ENCODE measurements around the gene KRT31. TPM values are rescaled to one million over a fixed set of nuclear protein-coding genes. Genes with fewer than 3 reads are reported as not detected.
"Not testable (repeated sequence)": the region's sequence is repeated elsewhere in the genome, so short reads cannot be mapped to it uniquely, and the experiment has no call there.

Gene KRT31
- total RNA-seq, 1 experiment from 2014 or later: not detected

DNA sequence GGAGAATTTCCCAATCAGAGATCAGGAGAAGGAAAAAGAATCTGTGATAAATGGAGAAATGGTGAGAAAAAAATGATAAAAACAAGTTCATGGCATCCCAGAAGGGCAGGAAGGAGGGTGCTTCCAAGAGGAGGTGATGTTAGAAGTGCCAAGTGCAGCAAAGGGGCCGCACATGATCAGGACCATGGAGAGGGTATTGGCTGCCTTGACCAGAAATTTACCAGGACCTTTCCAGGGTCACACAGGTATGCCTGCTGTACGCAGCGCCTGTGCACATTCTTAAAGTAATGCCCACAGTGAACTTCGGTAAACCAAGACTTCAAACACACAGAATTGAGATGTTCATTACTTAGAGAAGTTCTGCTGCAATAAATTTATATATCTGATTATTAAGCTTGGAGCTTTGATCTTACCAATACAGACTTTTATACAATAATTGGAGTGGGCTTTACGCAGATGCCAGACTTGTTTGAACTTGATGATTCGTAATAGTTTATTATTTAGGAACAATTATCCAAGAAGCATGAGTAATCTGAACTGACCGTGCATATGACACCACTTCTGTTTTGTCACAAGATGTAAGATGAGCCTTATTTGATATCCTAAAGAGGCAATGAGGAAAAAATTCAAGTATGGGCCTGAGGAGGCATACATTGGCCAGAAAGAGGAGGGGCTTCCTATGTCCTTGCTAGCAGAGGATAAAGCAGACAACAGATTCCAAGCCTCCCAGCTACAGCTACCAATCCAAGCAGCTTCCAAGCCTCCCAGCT is 44.6 kb downstream of the KRT31 start:
- in situ Hi-C loops (cut with HindIII; ENCODE audit: low sequenced_read_pairs): no loop called here
- DNase-seq (ENCODE audit: low spot score): no peak

DNA sequence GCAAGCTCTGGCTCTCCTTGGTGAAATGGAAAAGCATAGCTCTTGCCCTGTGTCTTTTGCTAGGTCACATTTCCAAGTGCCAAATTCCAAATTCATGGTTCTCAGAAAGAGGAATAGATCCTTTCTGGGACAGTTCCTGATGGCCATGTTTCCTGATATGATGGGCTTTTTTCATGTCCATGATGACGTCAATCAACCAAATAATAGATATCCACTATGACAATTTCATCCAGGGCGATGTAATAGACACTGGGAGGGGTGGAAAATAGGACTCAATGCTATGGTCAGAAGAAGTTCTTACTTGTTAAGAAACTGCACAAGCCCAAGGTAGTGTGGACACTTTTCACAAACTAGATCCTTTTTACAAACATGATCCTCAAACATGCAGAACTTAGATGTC is 46.2 kb downstream of the KRT31 start:
- in situ Hi-C loops (cut with HindIII; ENCODE audit: low sequenced_read_pairs): no loop called here
- DNase-seq (ENCODE audit: low spot score): no peak

DNA sequence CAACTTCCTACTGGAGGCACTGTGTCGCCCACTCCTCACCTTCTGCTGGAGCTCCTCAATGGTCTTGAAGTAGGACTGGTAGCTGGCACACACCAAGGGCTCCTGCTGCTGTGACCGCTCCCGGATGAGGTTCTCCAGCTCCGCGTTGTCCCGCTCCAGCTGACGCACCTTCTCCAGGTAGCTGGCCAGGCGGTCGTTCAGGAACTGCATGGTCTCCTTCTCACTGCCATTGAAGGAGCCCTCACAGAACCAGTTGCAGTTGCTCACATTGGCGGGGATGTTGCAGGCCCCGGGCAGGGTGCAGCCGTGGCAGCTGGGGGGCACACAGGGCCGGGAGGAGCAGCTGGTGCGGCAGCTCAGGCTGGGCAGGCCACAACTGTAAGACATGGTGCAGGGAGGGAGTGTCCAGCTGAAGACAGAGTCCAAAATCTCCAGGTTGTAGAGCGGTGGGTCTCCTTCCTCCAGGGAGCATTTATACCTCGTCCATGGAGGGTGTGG is 47.0 kb downstream of the KRT31 start, which contains the start of gene KRT33A:
KRT33A (minus strand) TSS at position 448 of the 498 bp plus-strand sequence; CDS start at position 387, 61 bp downstream.
- in situ Hi-C loops (cut with HindIII; ENCODE audit: low sequenced_read_pairs): not testable (repeated sequence)

DNA sequence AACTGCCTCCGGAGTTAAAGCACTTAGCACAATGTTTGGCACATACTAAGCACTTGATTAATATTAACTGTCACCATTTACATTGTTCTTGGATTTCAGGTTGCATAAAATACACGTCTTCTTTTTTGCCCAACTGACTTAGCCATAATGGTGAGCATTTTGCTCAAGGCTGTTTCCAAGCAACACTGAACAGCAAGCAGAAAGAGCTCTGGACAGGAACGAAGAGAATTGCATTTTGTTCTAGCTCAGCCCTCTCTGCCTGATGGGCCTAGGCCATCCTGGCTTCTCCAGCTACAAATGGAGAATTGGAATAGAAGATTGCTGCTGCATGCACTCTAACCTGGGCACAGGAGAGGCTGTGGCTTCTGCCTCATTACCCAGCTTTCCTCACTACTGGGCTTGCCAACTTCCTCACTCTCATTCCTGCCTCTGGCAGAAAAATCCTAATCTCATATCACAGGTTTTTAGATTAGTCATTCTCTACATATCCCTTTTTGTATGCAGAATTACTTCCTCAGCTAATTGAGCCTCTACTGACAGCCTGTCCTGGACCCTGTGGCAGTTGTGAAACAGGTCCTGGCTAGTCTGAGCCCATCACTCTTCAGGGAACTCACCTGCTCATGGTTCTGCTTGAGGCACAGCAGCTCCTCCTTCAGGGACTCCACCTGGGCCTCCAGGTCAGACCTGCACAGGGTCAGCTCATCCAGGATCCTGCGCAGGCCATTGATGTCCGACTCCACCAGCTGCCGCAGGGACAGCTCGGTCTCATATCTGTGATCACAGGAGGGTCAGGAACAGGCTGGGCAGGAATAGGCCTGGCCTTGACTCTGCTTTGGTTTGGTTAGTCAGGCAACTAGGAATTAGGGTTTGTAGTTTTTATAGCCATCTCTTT is 49.3 kb downstream of the KRT31 start:
- DNase-seq (ENCODE audit: low spot score): no peak
- in situ Hi-C loops (cut with HindIII; ENCODE audit: low sequenced_read_pairs): no loop called here

More for the DNA sequence above, 47.0 kb downstream of the KRT31 start, which contains the start of gene KRT33A:
- DNase-seq (ENCODE audit: low spot score): not testable (repeated sequence)

GRCh38 chr17:41346421-41346820 is 51.0 kb downstream of the KRT31 start:
- in situ Hi-C loops (cut with HindIII; ENCODE audit: low sequenced_read_pairs); DNase-seq (ENCODE audit: low spot score): not testable (repeated sequence)

DNA sequence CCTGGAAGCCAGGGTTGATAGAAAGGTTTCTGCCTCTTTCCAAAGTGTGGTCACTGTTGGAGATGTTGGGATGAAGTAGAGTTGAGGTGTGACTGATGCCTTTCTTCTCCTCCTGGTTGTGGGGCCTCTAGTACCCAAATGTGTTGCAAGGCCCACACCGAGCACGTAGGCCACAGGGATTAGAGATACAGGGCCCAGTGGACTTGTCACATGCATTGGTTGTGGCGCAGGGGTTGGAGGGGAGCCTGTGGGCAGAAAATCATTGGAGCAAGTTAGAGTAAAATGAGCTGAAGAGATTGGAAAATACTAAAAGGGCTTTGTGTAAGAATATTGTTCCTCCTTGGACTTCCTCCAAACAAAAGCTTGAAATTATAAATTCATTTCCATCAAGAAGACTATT is 51.4 kb downstream of the KRT31 start:
- no peak for DNase-seq (ENCODE audit: low spot score)
- in situ Hi-C loops (cut with HindIII; ENCODE audit: low sequenced_read_pairs): no loop called here

Other genes starting within 250 kb of the KRT31 start
- gene KRTAP4-5, start 247.8 kb downstream of the KRT31 start, total RNA-seq (2014; rRNA removed; shearing (Covaris generic)): not detected in 2 replicates
- gene KRTAP4-4, start 236.9 kb downstream of the KRT31 start, total RNA-seq (2014; rRNA removed; shearing (Covaris generic)): not detected in 2 replicates
- gene KRTAP4-3, start 229.4 kb downstream of the KRT31 start, total RNA-seq (2014; rRNA removed; shearing (Covaris generic)): not detected in 2 replicates
- not detected in 2 replicates for gene KRTAP4-2, start 219.4 kb downstream of the KRT31 start, total RNA-seq (2014; rRNA removed; shearing (Covaris generic))
- not detected in 2 replicates for gene KRTAP4-1, start 212.7 kb downstream of the KRT31 start, total RNA-seq (2014; rRNA removed; shearing (Covaris generic))
- gene KRTAP9-1, start 207.7 kb downstream of the KRT31 start, total RNA-seq (2014; rRNA removed; shearing (Covaris generic)): not detected in 2 replicates
- gene KRTAP9-2, start 171.0 kb downstream of the KRT31 start, total RNA-seq (2014; rRNA removed; shearing (Covaris generic)): not detected in 2 replicates
- not detected in 2 replicates for gene KRTAP9-3, start 165.2 kb downstream of the KRT31 start, total RNA-seq (2014; rRNA removed; shearing (Covaris generic))
- not detected in 2 replicates for gene KRTAP9-8, start 159.6 kb downstream of the KRT31 start, total RNA-seq (2014; rRNA removed; shearing (Covaris generic))
- not detected in 2 replicates for gene KRTAP9-4, start 147.9 kb downstream of the KRT31 start, total RNA-seq (2014; rRNA removed; shearing (Covaris generic))
- gene KRTAP9-9, start 142.2 kb downstream of the KRT31 start, total RNA-seq (2014; rRNA removed; shearing (Covaris generic)): not detected in 2 replicates
- gene KRTAP9-6, start 132.2 kb downstream of the KRT31 start, total RNA-seq (2014; rRNA removed; shearing (Covaris generic)): not detected in 2 replicates
- gene KRTAP9-7, start 121.9 kb downstream of the KRT31 start, total RNA-seq (2014; rRNA removed; shearing (Covaris generic)): not detected in 2 replicates
- gene KRTAP29-1, start 94.8 kb downstream of the KRT31 start, total RNA-seq (2014; rRNA removed; shearing (Covaris generic)): not detected in 2 replicates
- not detected in 2 replicates for gene KRTAP16-1, start 88.3 kb downstream of the KRT31 start, total RNA-seq (2014; rRNA removed; shearing (Covaris generic))
- not detected in 2 replicates for gene KRTAP17-1, start 81.9 kb downstream of the KRT31 start, total RNA-seq (2014; rRNA removed; shearing (Covaris generic))
- gene KRT33A, start 46.8 kb downstream of the KRT31 start, total RNA-seq (2014; rRNA removed; shearing (Covaris generic)): not detected in 2 replicates
- not detected in 2 replicates for gene KRT33B, start 27.8 kb downstream of the KRT31 start, total RNA-seq (2014; rRNA removed; shearing (Covaris generic))
- not detected in 2 replicates for gene KRT34, start 15.3 kb downstream of the KRT31 start, total RNA-seq (2014; rRNA removed; shearing (Covaris generic))
- not detected in 2 replicates for gene KRT37, start 27.0 kb upstream of the KRT31 start, total RNA-seq (2014; rRNA removed; shearing (Covaris generic))
- gene KRT38, start 43.4 kb upstream of the KRT31 start, total RNA-seq (2014; rRNA removed; shearing (Covaris generic)): not detected in 2 replicates
- gene KRT32, start 69.8 kb upstream of the KRT31 start, total RNA-seq (2014; rRNA removed; shearing (Covaris generic)): not detected in 2 replicates
- gene KRT35, start 83.5 kb upstream of the KRT31 start, total RNA-seq (2014; rRNA removed; shearing (Covaris generic)): not detected in 2 replicates
- not detected in 2 replicates for gene KRT36, start 92.3 kb upstream of the KRT31 start, total RNA-seq (2014; rRNA removed; shearing (Covaris generic))
- not detected in 2 replicates for gene KRT13, start 108.0 kb upstream of the KRT31 start, total RNA-seq (2014; rRNA removed; shearing (Covaris generic))
- gene KRT15, start 121.3 kb upstream of the KRT31 start, total RNA-seq (2014; rRNA removed; shearing (Covaris generic)): not detected in 2 replicates
- 7.8 TPM in 1 of 2 replicates, not detected in the other for gene KRT19, start 130.7 kb upstream of the KRT31 start, total RNA-seq (2014; rRNA removed; shearing (Covaris generic))
- not detected in 2 replicates for gene KRT9, start 174.5 kb upstream of the KRT31 start, total RNA-seq (2014; rRNA removed; shearing (Covaris generic))
- not detected in 2 replicates for gene KRT14, start 189.3 kb upstream of the KRT31 start, total RNA-seq (2014; rRNA removed; shearing (Covaris generic))
- gene KRT16, start 215.2 kb upstream of the KRT31 start, total RNA-seq (2014; rRNA removed; shearing (Covaris generic)): not detected in 2 replicates
- not detected in 2 replicates for gene KRT17, start 227.0 kb upstream of the KRT31 start, total RNA-seq (2014; rRNA removed; shearing (Covaris generic))

Data from G401 (cell line).